ENCODE measurements around the gene FKBP10. TPM values are rescaled to one million over a fixed set of nuclear protein-coding genes. Genes with fewer than 3 reads are reported as not detected.
A peak's percentile ranks its signal among the peaks of the same experiment; 100 is the strongest.

The FKBP10 gene
- total and polyA plus RNA-seq, 9 of the 15 experiments (the other 6 are each of a cell fraction or from before 2014, with no cell fraction given), result 0.03 to 3.0 (median 1.4) TPM; not detected in 1

- TF ChIP-seq, protein P1, sequence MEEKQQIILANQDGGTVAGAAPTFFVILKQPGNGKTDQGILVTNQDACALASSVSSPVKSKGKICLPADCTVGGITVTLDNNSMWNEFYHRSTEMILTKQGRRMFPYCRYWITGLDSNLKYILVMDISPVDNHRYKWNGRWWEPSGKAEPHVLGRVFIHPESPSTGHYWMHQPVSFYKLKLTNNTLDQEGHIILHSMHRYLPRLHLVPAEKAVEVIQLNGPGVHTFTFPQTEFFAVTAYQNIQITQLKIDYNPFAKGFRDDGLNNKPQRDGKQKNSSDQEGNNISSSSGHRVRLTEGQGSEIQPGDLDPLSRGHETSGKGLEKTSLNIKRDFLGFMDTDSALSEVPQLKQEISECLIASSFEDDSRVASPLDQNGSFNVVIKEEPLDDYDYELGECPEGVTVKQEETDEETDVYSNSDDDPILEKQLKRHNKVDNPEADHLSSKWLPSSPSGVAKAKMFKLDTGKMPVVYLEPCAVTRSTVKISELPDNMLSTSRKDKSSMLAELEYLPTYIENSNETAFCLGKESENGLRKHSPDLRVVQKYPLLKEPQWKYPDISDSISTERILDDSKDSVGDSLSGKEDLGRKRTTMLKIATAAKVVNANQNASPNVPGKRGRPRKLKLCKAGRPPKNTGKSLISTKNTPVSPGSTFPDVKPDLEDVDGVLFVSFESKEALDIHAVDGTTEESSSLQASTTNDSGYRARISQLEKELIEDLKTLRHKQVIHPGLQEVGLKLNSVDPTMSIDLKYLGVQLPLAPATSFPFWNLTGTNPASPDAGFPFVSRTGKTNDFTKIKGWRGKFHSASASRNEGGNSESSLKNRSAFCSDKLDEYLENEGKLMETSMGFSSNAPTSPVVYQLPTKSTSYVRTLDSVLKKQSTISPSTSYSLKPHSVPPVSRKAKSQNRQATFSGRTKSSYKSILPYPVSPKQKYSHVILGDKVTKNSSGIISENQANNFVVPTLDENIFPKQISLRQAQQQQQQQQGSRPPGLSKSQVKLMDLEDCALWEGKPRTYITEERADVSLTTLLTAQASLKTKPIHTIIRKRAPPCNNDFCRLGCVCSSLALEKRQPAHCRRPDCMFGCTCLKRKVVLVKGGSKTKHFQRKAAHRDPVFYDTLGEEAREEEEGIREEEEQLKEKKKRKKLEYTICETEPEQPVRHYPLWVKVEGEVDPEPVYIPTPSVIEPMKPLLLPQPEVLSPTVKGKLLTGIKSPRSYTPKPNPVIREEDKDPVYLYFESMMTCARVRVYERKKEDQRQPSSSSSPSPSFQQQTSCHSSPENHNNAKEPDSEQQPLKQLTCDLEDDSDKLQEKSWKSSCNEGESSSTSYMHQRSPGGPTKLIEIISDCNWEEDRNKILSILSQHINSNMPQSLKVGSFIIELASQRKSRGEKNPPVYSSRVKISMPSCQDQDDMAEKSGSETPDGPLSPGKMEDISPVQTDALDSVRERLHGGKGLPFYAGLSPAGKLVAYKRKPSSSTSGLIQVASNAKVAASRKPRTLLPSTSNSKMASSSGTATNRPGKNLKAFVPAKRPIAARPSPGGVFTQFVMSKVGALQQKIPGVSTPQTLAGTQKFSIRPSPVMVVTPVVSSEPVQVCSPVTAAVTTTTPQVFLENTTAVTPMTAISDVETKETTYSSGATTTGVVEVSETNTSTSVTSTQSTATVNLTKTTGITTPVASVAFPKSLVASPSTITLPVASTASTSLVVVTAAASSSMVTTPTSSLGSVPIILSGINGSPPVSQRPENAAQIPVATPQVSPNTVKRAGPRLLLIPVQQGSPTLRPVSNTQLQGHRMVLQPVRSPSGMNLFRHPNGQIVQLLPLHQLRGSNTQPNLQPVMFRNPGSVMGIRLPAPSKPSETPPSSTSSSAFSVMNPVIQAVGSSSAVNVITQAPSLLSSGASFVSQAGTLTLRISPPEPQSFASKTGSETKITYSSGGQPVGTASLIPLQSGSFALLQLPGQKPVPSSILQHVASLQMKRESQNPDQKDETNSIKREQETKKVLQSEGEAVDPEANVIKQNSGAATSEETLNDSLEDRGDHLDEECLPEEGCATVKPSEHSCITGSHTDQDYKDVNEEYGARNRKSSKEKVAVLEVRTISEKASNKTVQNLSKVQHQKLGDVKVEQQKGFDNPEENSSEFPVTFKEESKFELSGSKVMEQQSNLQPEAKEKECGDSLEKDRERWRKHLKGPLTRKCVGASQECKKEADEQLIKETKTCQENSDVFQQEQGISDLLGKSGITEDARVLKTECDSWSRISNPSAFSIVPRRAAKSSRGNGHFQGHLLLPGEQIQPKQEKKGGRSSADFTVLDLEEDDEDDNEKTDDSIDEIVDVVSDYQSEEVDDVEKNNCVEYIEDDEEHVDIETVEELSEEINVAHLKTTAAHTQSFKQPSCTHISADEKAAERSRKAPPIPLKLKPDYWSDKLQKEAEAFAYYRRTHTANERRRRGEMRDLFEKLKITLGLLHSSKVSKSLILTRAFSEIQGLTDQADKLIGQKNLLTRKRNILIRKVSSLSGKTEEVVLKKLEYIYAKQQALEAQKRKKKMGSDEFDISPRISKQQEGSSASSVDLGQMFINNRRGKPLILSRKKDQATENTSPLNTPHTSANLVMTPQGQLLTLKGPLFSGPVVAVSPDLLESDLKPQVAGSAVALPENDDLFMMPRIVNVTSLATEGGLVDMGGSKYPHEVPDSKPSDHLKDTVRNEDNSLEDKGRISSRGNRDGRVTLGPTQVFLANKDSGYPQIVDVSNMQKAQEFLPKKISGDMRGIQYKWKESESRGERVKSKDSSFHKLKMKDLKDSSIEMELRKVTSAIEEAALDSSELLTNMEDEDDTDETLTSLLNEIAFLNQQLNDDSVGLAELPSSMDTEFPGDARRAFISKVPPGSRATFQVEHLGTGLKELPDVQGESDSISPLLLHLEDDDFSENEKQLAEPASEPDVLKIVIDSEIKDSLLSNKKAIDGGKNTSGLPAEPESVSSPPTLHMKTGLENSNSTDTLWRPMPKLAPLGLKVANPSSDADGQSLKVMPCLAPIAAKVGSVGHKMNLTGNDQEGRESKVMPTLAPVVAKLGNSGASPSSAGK (IDR thresholded peaks at IDR 0.05), result no peak
- peak; percentile 41 for TF ChIP-seq BRD9 (IDR thresholded peaks at IDR 0.05; ENCODE audit: low read depth, partially characterized antibody)
- TF ChIP-seq EP300 (IDR thresholded peaks at IDR 0.05; ENCODE audit: low read length), result peak; percentile 66; the same call in 1 of the 2 replicates
- TF ChIP-seq SPI1 (IDR thresholded peaks at IDR 0.05; ENCODE audit: borderline replicate concordance, low read depth, low read length), result no peak
- peak; percentile 23; the same call in 1 of the 2 replicates for TF ChIP-seq HES1 (IDR thresholded peaks at IDR 0.05; ENCODE audit: low read depth)
- TF ChIP-seq MCM5 (IDR thresholded peaks at IDR 0.05; ENCODE audit: low read depth), result no peak
- peak; percentile 84 for TF ChIP-seq CBFA2T3 (IDR thresholded peaks at IDR 0.05)
- peak; percentile 43 for TF ChIP-seq ELF1 (tag; IDR thresholded peaks at IDR 0.05)
- peak in 1 of 2 experiments; percentile 5; a peak in 1 of 4 replicates for TF ChIP-seq KDM1A (IDR thresholded peaks at IDR 0.05)
- TF ChIP-seq TEAD2 (tag; IDR thresholded peaks at IDR 0.05), result no peak
- peak; percentile 51 for TF ChIP-seq L3MBTL2 (IDR thresholded peaks at IDR 0.05)
- peak in 1 of 2 experiments; percentile 78; a peak in 2 of 4 replicates for TF ChIP-seq TBL1XR1 (IDR thresholded peaks at IDR 0.05; ENCODE audit: low read length in 2 of 2)
- TF ChIP-seq MBD2 (IDR thresholded peaks at IDR 0.05; ENCODE audit: borderline replicate concordance, low read depth), result peak; percentile 52; the same call in 1 of the 2 replicates
- no peak for TF ChIP-seq ZNF133 (CRISPR knock-in tag; IDR thresholded peaks at IDR 0.05)
- peak; percentile 68 for TF ChIP-seq EP400 (IDR thresholded peaks at IDR 0.05)
- TF ChIP-seq TARDBP (IDR thresholded peaks at IDR 0.05), result 0 out of 2 replicates have a peak, but pooled peaks have one; percentile 20
Observed at GRCh38 chr17:41792845-41793783, 19.7 kb upstream of the FKBP10 start (continued).

Data from K562 (cell line).